IPS-18c (cell line): ENCODE data around the gene ZDHHC14.

Experiments
- H3K4me3 ChIP-seq: 2 replicates; pipeline ENCODE4 v1.7.0; 2013; ENCODE audit warnings: low read depth, mild to moderate bottlenecking, low read length, moderate library complexity; ENCODE audit not compliant: insufficient read depth
- H3K9me3 ChIP-seq: one replicate; pipeline ENCODE4 v1.6.1; 2013; ENCODE audit warnings: mild to moderate bottlenecking, low read length, moderate library complexity; ENCODE audit not compliant: control insufficient read depth, insufficient read depth

The ZDHHC14 gene

GRCh38 chr6:157490611-157491269 lies 109.8 kb downstream of the ZDHHC14 start:
- H3K9me3 ChIP-seq = peaks cover 2% of the 10 kb centered on the region
- H3K4me3 ChIP-seq = no peak overlapping the region

- peaks cover 2% of the 10 kb centered on the region for H3K9me3 ChIP-seq
- H3K4me3 ChIP-seq = no peak overlapping the region
These were observed 110.7 kb downstream of the ZDHHC14 start for GRCh38 chr6:157491571-157492232.

- no peaks in the 10 kb centered on the region for H3K9me3 ChIP-seq
- H3K4me3 ChIP-seq = no peak overlapping the region
These were observed 111.3 kb downstream of the ZDHHC14 start for GRCh38 chr6:157492249-157492648.

GRCh38 chr6:157492741-157493140 lies 111.8 kb downstream of the ZDHHC14 start:
- Histone ChIP-seq H3K4me3 (no peak overlapping the region), H3K9me3 (no peaks in the 10 kb centered on the region)

GRCh38 chr6:157493173-157493572 lies 112.2 kb downstream of the ZDHHC14 start:
- no peak overlapping the region for H3K4me3 ChIP-seq
- H3K9me3 ChIP-seq = no peaks in the 10 kb centered on the region

GRCh38 chr6:157493576-157493975 lies 112.6 kb downstream of the ZDHHC14 start:
- H3K9me3 ChIP-seq = no peaks in the 10 kb centered on the region
- no peak overlapping the region for H3K4me3 ChIP-seq

- Histone ChIP-seq H3K9me3 (no peaks in the 10 kb centered on the region), H3K4me3 (no peak overlapping the region)
These were observed 113.2 kb downstream of the ZDHHC14 start for GRCh38 chr6:157494132-157494710.

GRCh38 chr6:157496534-157497095 lies 115.6 kb downstream of the ZDHHC14 start:
- Histone ChIP-seq H3K4me3 (no peak overlapping the region), H3K9me3 (no peaks in the 10 kb centered on the region)

- Histone ChIP-seq H3K4me3 (no peak overlapping the region), H3K9me3 (no peaks in the 10 kb centered on the region)
These were observed 116.6 kb downstream of the ZDHHC14 start for GRCh38 chr6:157497579-157497978.

- Histone ChIP-seq H3K4me3 (no peak overlapping the region), H3K9me3 (no peaks in the 10 kb centered on the region)
These were observed 117.8 kb downstream of the ZDHHC14 start for GRCh38 chr6:157498817-157499216.

GRCh38 chr6:157500022-157500421 lies 119.0 kb downstream of the ZDHHC14 start:
- H3K9me3 ChIP-seq = no peaks in the 10 kb centered on the region

GRCh38 chr6:157503018-157503747 lies 122.2 kb downstream of the ZDHHC14 start:
- H3K4me3 ChIP-seq = no peak overlapping the region

More at GRCh38 chr6:157500022-157500421, 119.0 kb downstream of the ZDHHC14 start:
- no peak overlapping the region for H3K4me3 ChIP-seq

GRCh38 chr6:157505912-157506491 lies 125.0 kb downstream of the ZDHHC14 start:
- Histone ChIP-seq H3K4me3 (peak overlapping the region; percentile 6; the same call in 1 of the 2 replicates), H3K9me3 (no peaks in the 10 kb centered on the region)

More at GRCh38 chr6:157503018-157503747, 122.2 kb downstream of the ZDHHC14 start:
- H3K9me3 ChIP-seq = no peaks in the 10 kb centered on the region

- H3K4me3 ChIP-seq = no peak overlapping the region
These were observed 129.6 kb downstream of the ZDHHC14 start for GRCh38 chr6:157510323-157511188.

GRCh38 chr6:157511682-157512381 lies 130.8 kb downstream of the ZDHHC14 start:
- H3K4me3 ChIP-seq = no peak overlapping the region
- H3K9me3 ChIP-seq = no peaks in the 10 kb centered on the region

More at GRCh38 chr6:157510323-157511188, 129.6 kb downstream of the ZDHHC14 start:
- H3K9me3 ChIP-seq = no peaks in the 10 kb centered on the region

GRCh38 chr6:157512382-157512682 lies 131.3 kb downstream of the ZDHHC14 start:
- Histone ChIP-seq H3K9me3 (no peaks in the 10 kb centered on the region), H3K4me3 (no peak overlapping the region)
